ENCODE results near the gene ZNF511. TPM values are rescaled to one million over a fixed set of nuclear protein-coding genes. Genes with fewer than 3 reads are reported as not detected.

ZNF511 gene
- total RNA-seq, 1 experiment from 2014 or later = 78.4 TPM

GRCh38 chr10:133350950-133351329 lies 42.2 kb downstream of the ZNF511 start:
- no peaks in the 10 kb centered on the region for H3K79me2 ChIP-seq (ENCODE audit: low read length)
- intact Hi-C loops (cut with micrococcal nuclease) = no loop called here
- H2AFZ ChIP-seq (ENCODE audit: low read length) = no peak overlapping the region
- H3K27ac ChIP-seq (ENCODE audit: low read length) = no peak overlapping the region
- CTCF ChIA-PET = no interaction called here
- no peak overlapping the region for H3K4me2 ChIP-seq (ENCODE audit: low read length)
- DNase-seq (no peak), ATAC-seq (no peak; the same call in 1 of the 2 replicates)
- no peaks in the 10 kb centered on the region for H3K9me2 ChIP-seq (replicated peaks; ENCODE audit: low read length)
- no peak overlapping the region for H3K9ac ChIP-seq (ENCODE audit: low read length)
- H3K4me1 ChIP-seq (ENCODE audit: insufficient read depth, low read length) = no peaks in the 10 kb centered on the region
- no peaks in the 10 kb centered on the region for H3K36me3 ChIP-seq (ENCODE audit: low read depth, low read length)
- H3K27me3 ChIP-seq (ENCODE audit: low read length) = no peaks in the 10 kb centered on the region
- no peaks in the 10 kb centered on the region for H3F3A ChIP-seq (ENCODE audit: low read length, unreplicated experiment)
- TF ChIP-seq EZH2phosphoT487 (IDR thresholded peaks at IDR 0.05; ENCODE audit: borderline replicate concordance, low read length) = no peak
- TF ChIP-seq CTCF (conservative IDR thresholded peaks at IDR 0.05; ENCODE audit: low read depth, low read length) = no peak
- no peak for TF ChIP-seq EZH2 (IDR thresholded peaks at IDR 0.05; ENCODE audit: low read length, unreplicated experiment)
- H3K4me3 ChIP-seq (ENCODE audit: low read length) = no peak overlapping the region
- no peaks in the 10 kb centered on the region for H3K9me3 ChIP-seq (ENCODE audit: low read length)
- POLR2A ChIA-PET (ENCODE audit: unreplicated experiment) = no interaction called here
- no TSS peak for BruUV-seq (replicated peaks)
- H4K20me1 ChIP-seq (ENCODE audit: low read length) = no peaks in the 10 kb centered on the region

GRCh38 chr10:133351408-133352318 lies 42.9 kb downstream of the ZNF511 start:
- DNase-seq (no peak), ATAC-seq (no peak)
- Histone ChIP-seq H3K9me2 (replicated peaks; ENCODE audit: low read length) (no peaks in the 10 kb centered on the region), H3K27ac (ENCODE audit: low read length) (no peak overlapping the region), H2AFZ (ENCODE audit: low read length) (no peak overlapping the region), H3K4me3 (ENCODE audit: low read length) (no peak overlapping the region), H3K4me2 (ENCODE audit: low read length) (no peak overlapping the region), H3K27me3 (ENCODE audit: low read length) (no peaks in the 10 kb centered on the region), H3F3A (ENCODE audit: low read length, unreplicated experiment) (no peaks in the 10 kb centered on the region), H4K20me1 (ENCODE audit: low read length) (no peaks in the 10 kb centered on the region), H3K79me2 (ENCODE audit: low read length) (no peaks in the 10 kb centered on the region), H3K9me3 (ENCODE audit: low read length) (no peaks in the 10 kb centered on the region), H3K36me3 (ENCODE audit: low read depth, low read length) (no peaks in the 10 kb centered on the region), H3K4me1 (ENCODE audit: insufficient read depth, low read length) (0 out of 2 replicates have a peak, but pooled peaks cover 2% of the 10 kb centered on the region), H3K9ac (ENCODE audit: low read length) (no peak overlapping the region)
- BruUV-seq (replicated peaks) = no TSS peak
- POLR2A ChIA-PET (ENCODE audit: unreplicated experiment) = no interaction called here
- CTCF ChIA-PET = no interaction called here
- intact Hi-C loops (cut with micrococcal nuclease) = no loop called here
- TF ChIP-seq EZH2phosphoT487 (IDR thresholded peaks at IDR 0.05; ENCODE audit: borderline replicate concordance, low read length) = no peak
- TF ChIP-seq CTCF (conservative IDR thresholded peaks at IDR 0.05; ENCODE audit: low read depth, low read length) = 0 out of 2 replicates have a peak, but pooled peaks have one; percentile 13

Data from PC-3 (cell line).